M059J (cell line): ENCODE results near the gene IQCE. TPM values are rescaled to one million over a fixed set of nuclear protein-coding genes. Genes with fewer than 3 reads are reported as not detected.
"Not testable (repeated sequence)": the region's sequence is repeated elsewhere in the genome, so short reads cannot be mapped to it uniquely, and the experiment has no call there.

ENCODE experiments used
- DNase-seq: peaks from one replicate; pipeline ENCODE4 v3.0.0-alpha.2; 2012; ENCODE audit warnings: low read depth
- total RNA-seq: library from RNA; depleted of rRNA; stranded (reverse); fragments of >200 nt; shearing (Covaris generic); gene quantifications from 2 replicates; pipeline ENCODE4 v1.2.3, GENCODE V29; 2014

IQCE gene
- total RNA-seq, 1 experiment from 2014 or later = 11.2 TPM

- no peak for DNase-seq
Measured at GRCh38 chr7:2553831-2554581, 4.8 kb upstream of the IQCE start.

GRCh38 chr7:2554661-2555111, 4.1 kb upstream of the IQCE start:
- no peak for DNase-seq

GRCh38 chr7:2555121-2556052, 3.4 kb upstream of the IQCE start, which contains the start of gene BRAT1:
BRAT1 (minus strand) TSS chr7:2555524; CDS start chr7:2554431, 1,093 bp downstream.
- peak; percentile 95 for DNase-seq

- DNase-seq = no peak
Measured at GRCh38 chr7:2559283-2559950, 638 bp downstream of the IQCE start.

GRCh38 chr7:2563955-2564354, 5.2 kb downstream of the IQCE start:
- not testable (repeated sequence) for DNase-seq

GRCh38 chr7:2564970-2565540, 6.3 kb downstream of the IQCE start:
- DNase-seq = no peak

GRCh38 chr7:2566348-2566889, 7.6 kb downstream of the IQCE start:
- DNase-seq = no peak

GRCh38 chr7:2566890-2567678, 8.3 kb downstream of the IQCE start:
- DNase-seq = no peak

- peak; percentile 26 for DNase-seq
Measured at GRCh38 chr7:2567679-2568278, 9.0 kb downstream of the IQCE start.

- DNase-seq = no peak
Measured at GRCh38 chr7:2568521-2569223, 9.9 kb downstream of the IQCE start.

GRCh38 chr7:2569421-2569820, 10.6 kb downstream of the IQCE start:
- DNase-seq = no peak

GRCh38 chr7:2570021-2570420, 11.2 kb downstream of the IQCE start:
- DNase-seq = no peak

GRCh38 chr7:2571409-2571808, 12.6 kb downstream of the IQCE start:
- no peak for DNase-seq

- DNase-seq = peak; percentile 76
Measured at GRCh38 chr7:2572101-2572842, 13.5 kb downstream of the IQCE start.

- DNase-seq = no peak
Measured at GRCh38 chr7:2573761-2574160, 15.0 kb downstream of the IQCE start.

GRCh38 chr7:2575046-2575732, 16.4 kb downstream of the IQCE start:
- no peak for DNase-seq

GRCh38 chr7:2575733-2576340, 17.1 kb downstream of the IQCE start:
- no peak for DNase-seq
